WTC11 (cell line): Measurements from ENCODE around the gene AK2. TPM values are rescaled to one million over a fixed set of nuclear protein-coding genes. Genes with fewer than 3 reads are reported as not detected.

ENCODE experiments used
- ATAC-seq: fragments of 200-7000 bp; cut with Tn5 transposase; 2 replicates; pipeline ENCODE4 v1.10.0; 2021; ENCODE audit warnings: mild to moderate bottlenecking, moderate library complexity
- CTCF ChIA-PET: fragments of 300-600 bp; sonication (Branson Sonifier 250); formaldehyde crosslinking; loops from one replicate; lab custom pipeline; 2021; ENCODE audit warnings: antibody characterized with exemption; lab: Charles Lee
- POLR2A ChIA-PET: fragments of 350-600 bp; sonication (Branson Sonifier 250); formaldehyde crosslinking; loops from one replicate; lab custom pipeline; 2021; ENCODE audit warnings: antibody characterized with exemption; lab: Charles Lee
- DNase-seq: peaks from one replicate; pipeline ENCODE4 v3.0.0; 2021; ENCODE audit warnings: low spot score
- H3K27ac Mint-ChIP-seq: 2 replicates; pipeline ENCODE4 v1.8.0; 2021; ENCODE audit warnings: mixed read lengths
- H3K27me3 Mint-ChIP-seq: 2 replicates; pipeline ENCODE4 v1.8.0; 2021; ENCODE audit warnings: low read depth, mild to moderate bottlenecking, moderate library complexity, mixed read lengths
- H3K36me3 Mint-ChIP-seq: 2 replicates; pipeline ENCODE4 v1.8.0; 2021; ENCODE audit warnings: mixed read lengths
- H3K4me1 Mint-ChIP-seq: 2 replicates; pipeline ENCODE4 v1.8.0; 2022; ENCODE audit warnings: mixed read lengths
- H3K4me3 Mint-ChIP-seq: 2 replicates; pipeline ENCODE4 v1.8.0; 2021; ENCODE audit warnings: mild to moderate bottlenecking, moderate library complexity, mixed read lengths
- H3K9me3 Mint-ChIP-seq: 2 replicates; pipeline ENCODE4 v1.8.0; 2021; ENCODE audit warnings: mixed read lengths
- ATF1 ChIP-seq: sonication (generic); formaldehyde crosslinking; IDR thresholded peaks from 2 replicates; pipeline ENCODE4 v1.8.1; 2023; ENCODE audit warnings: mild to moderate bottlenecking, moderate library complexity, missing genetic modification reagents
- ATF6 ChIP-seq: sonication (generic); formaldehyde crosslinking; IDR thresholded peaks from 2 replicates; pipeline ENCODE4 v1.8.1; 2023; ENCODE audit warnings: mild to moderate bottlenecking, missing genetic modification reagents
- CBFB ChIP-seq: sonication (generic); formaldehyde crosslinking; IDR thresholded peaks from 2 replicates; pipeline ENCODE4 v1.8.1; 2022; ENCODE audit warnings: mild to moderate bottlenecking, low read depth, missing genetic modification reagents
- FOXK1 ChIP-seq: sonication (generic); formaldehyde crosslinking; IDR thresholded peaks from 2 replicates; pipeline ENCODE4 v1.8.0; 2022; ENCODE audit warnings: mild to moderate bottlenecking, moderate library complexity, missing genetic modification reagents
- FOXP1 ChIP-seq: sonication (generic); formaldehyde crosslinking; IDR thresholded peaks from 2 replicates; pipeline ENCODE4 v1.8.0; 2022; ENCODE audit warnings: missing genetic modification reagents, mild to moderate bottlenecking, moderate library complexity, borderline replicate concordance
- GABPB1 ChIP-seq: sonication (generic); formaldehyde crosslinking; IDR thresholded peaks from 2 replicates; pipeline ENCODE4 v1.8.1; 2023; ENCODE audit warnings: mild to moderate bottlenecking, missing genetic modification reagents
- GRHL2 ChIP-seq: fragments of 250-450 bp; sonication (Bioruptor Pico); IDR thresholded peaks from 2 replicates; pipeline ENCODE4 v1.8.0; 2022; ENCODE audit warnings: mild to moderate bottlenecking, moderate library complexity; ENCODE audit not compliant: insufficient replicate concordance, severe bottlenecking
- HMGA2 ChIP-seq: fragments of 250-450 bp; sonication (Bioruptor Pico); IDR thresholded peaks from 2 replicates; pipeline ENCODE4 v1.4.0; 2021; ENCODE audit warnings: mild to moderate bottlenecking, moderate library complexity
- KAT7 ChIP-seq: sonication (generic); formaldehyde crosslinking; IDR thresholded peaks from 2 replicates; pipeline ENCODE4 v1.8.1; 2023; ENCODE audit warnings: missing genetic modification reagents, mild to moderate bottlenecking, borderline replicate concordance
- NR1H2 ChIP-seq: sonication (generic); formaldehyde crosslinking; IDR thresholded peaks from 2 replicates; pipeline ENCODE4 v1.9.0; 2021; ENCODE audit warnings: mild to moderate bottlenecking, moderate library complexity, missing genetic modification reagents
- PRDM15 ChIP-seq: sonication (generic); formaldehyde crosslinking; IDR thresholded peaks from 2 replicates; pipeline ENCODE4 v1.8.0; 2022; ENCODE audit warnings: missing genetic modification reagents
- PRRX2 ChIP-seq: fragments of 250-450 bp; sonication (Bioruptor Pico); IDR thresholded peaks from 2 replicates; pipeline ENCODE4 v1.8.0; 2021; ENCODE audit warnings: mild to moderate bottlenecking
- RELA ChIP-seq: sonication (generic); formaldehyde crosslinking; IDR thresholded peaks from 2 replicates; pipeline ENCODE4 v1.8.1; 2022; ENCODE audit warnings: missing genetic modification reagents, mild to moderate bottlenecking, borderline replicate concordance
- SMAD4 ChIP-seq: sonication (generic); formaldehyde crosslinking; IDR thresholded peaks from 2 replicates; pipeline ENCODE4 v1.8.0; 2022; ENCODE audit warnings: mild to moderate bottlenecking, missing genetic modification reagents
- ZMAT4 ChIP-seq: fragments of 250-450 bp; sonication (Bioruptor Pico); IDR thresholded peaks from 2 replicates; pipeline ENCODE4 v1.9.0; 2021; ENCODE audit warnings: mild to moderate bottlenecking
- ZNF219 ChIP-seq: sonication (generic); formaldehyde crosslinking; IDR thresholded peaks from 2 replicates; pipeline ENCODE4 v1.8.0; 2023; ENCODE audit warnings: missing genetic modification reagents, mild to moderate bottlenecking, borderline replicate concordance
- total RNA-seq: library from RNA; stranded (reverse); gene quantifications from 3 replicates; pipeline ENCODE4 v1.2.3, GENCODE V29; 2021
- TF ChIP-seq, protein P1 (sequence below): sonication (generic); formaldehyde crosslinking; IDR thresholded peaks from 2 replicates; pipeline ENCODE4 v1.8.1; 2023; ENCODE audit warnings: mild to moderate bottlenecking, moderate library complexity, missing genetic modification reagents
- TF ChIP-seq, protein P2 (sequence below): sonication (generic); formaldehyde crosslinking; IDR thresholded peaks from 2 replicates; pipeline ENCODE4 v1.8.1; 2022; ENCODE audit warnings: low read depth, missing genetic modification reagents, borderline replicate concordance
- TF ChIP-seq, protein P3 (sequence below): fragments of 250-450 bp; sonication (Bioruptor Pico); IDR thresholded peaks from 2 replicates; pipeline ENCODE4 v2.1.2; 2022; ENCODE audit warnings: mild to moderate bottlenecking, moderate library complexity

The AK2 gene
- total RNA-seq, 1 experiment from 2014 or later = 124 TPM

DNA sequence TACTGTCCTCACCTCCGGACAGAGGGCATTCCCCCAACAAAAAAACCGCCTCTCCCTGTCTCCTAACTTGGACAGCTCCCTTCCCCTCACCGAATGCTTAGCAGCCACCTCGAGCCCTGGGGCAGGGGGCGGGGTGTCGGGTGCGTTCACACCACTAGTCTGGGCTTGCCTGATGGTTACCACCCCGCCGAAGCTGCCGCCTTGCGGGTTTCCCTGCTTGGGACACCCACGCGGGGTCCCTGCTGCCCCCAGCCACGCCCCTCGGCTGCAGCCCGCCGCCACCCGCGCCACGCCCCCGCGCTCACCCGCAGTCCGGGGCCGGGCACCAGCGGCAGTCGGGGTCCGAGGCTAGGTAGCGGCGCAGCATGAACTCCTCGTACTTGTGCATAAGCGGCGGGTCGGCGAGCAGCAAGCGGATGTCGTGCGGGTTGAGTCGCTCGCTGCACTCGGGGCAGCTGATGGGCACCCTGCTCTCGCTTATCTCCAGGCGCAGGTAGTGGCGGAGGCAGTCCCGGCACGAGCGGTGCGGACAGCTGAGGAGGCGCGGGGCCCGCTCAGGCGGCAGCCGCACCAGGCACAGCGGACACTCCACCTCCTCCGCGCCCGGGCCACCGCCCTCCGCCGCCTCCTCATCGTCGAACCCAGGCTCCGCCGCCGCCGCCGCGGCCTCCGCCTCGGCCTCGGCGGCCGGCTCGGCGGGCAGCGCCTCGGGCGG, 72.8 kb downstream of the AK2 start (continued):
- 0 out of 2 replicates have a peak, but pooled peaks have one; percentile 18 for TF ChIP-seq PRDM15 (CRISPR knock-in tag)
- TF ChIP-seq KAT7 (CRISPR knock-in tag) = 0 out of 2 replicates have a peak, but pooled peaks have one; percentile 34
- TF ChIP-seq NR1H2 (CRISPR knock-in tag) = no peak
- TF ChIP-seq, protein P1, sequence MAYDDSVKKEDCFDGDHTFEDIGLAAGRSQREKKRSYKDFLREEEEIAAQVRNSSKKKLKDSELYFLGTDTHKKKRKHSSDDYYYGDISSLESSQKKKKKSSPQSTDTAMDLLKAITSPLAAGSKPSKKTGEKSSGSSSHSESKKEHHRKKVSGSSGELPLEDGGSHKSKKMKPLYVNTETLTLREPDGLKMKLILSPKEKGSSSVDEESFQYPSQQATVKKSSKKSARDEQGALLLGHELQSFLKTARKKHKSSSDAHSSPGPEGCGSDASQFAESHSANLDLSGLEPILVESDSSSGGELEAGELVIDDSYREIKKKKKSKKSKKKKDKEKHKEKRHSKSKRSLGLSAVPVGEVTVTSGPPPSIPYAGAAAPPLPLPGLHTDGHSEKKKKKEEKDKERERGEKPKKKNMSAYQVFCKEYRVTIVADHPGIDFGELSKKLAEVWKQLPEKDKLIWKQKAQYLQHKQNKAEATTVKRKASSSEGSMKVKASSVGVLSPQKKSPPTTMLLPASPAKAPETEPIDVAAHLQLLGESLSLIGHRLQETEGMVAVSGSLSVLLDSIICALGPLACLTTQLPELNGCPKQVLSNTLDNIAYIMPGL = peak; percentile 66; the same call in 1 of the 2 replicates
- TF ChIP-seq GABPB1 (CRISPR knock-in tag) = peak; percentile 38; the same call in 1 of the 2 replicates
- no peak for TF ChIP-seq CBFB
- TF ChIP-seq FOXP1 (CRISPR knock-in tag) = peak; percentile 83
- no peak for TF ChIP-seq ZNF219 (CRISPR knock-in tag)
- TF ChIP-seq, all 79 proteins: peak for 13

DNA sequence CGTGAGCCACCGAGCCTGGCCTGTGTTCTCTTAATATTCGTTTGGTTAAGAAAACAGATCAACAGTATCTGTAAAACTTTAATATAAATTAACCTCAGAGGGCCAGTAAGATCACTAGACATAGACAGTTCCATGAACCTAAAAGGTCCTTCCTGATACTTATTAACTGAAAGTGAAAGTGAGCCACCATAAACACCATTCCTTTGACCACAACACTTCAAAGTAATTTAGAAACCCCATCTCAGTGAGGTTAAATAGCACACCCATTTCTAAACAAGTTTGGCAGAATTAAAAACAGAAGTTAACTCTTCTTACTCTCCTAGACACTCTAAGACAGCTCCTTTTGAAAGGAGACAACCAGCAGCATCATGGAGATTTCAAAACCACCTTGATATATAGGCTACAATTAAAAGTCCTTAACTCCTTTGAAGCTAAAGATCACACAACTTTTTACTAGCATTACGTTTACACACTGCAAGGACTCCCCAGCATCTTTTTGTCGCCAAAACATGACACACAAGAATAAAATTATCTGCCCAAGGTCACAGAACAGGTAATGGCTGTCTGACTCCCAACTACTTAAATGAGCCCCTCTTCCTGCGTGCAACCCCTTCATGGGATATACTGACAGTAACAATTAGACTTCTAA, 74.3 kb downstream of the AK2 start:
- DNase-seq = no peak
- no peak for TF ChIP-seq HMGA2 (CRISPR knock-in tag)
- no peak for TF ChIP-seq SMAD4 (CRISPR knock-in tag)
- TF ChIP-seq RELA = no peak
- TF ChIP-seq, protein P2, sequence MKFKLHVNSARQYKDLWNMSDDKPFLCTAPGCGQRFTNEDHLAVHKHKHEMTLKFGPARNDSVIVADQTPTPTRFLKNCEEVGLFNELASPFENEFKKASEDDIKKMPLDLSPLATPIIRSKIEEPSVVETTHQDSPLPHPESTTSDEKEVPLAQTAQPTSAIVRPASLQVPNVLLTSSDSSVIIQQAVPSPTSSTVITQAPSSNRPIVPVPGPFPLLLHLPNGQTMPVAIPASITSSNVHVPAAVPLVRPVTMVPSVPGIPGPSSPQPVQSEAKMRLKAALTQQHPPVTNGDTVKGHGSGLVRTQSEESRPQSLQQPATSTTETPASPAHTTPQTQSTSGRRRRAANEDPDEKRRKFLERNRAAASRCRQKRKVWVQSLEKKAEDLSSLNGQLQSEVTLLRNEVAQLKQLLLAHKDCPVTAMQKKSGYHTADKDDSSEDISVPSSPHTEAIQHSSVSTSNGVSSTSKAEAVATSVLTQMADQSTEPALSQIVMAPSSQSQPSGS (CRISPR knock-in tag) = no peak
- TF ChIP-seq PRRX2 (CRISPR knock-in tag) = no peak
- no peak for TF ChIP-seq ZMAT4 (CRISPR knock-in tag)
- no peak for TF ChIP-seq GRHL2 (CRISPR knock-in tag)
- no peak for TF ChIP-seq ATF1 (CRISPR knock-in tag)
- TF ChIP-seq, protein P3, sequence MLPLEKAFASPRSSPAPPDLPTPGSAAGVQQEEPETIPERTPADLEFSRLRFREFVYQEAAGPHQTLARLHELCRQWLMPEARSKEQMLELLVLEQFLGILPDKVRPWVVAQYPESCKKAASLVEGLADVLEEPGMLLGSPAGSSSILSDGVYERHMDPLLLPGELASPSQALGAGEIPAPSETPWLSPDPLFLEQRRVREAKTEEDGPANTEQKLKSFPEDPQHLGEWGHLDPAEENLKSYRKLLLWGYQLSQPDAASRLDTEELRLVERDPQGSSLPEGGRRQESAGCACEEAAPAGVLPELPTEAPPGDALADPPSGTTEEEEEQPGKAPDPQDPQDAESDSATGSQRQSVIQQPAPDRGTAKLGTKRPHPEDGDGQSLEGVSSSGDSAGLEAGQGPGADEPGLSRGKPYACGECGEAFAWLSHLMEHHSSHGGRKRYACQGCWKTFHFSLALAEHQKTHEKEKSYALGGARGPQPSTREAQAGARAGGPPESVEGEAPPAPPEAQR (CRISPR knock-in tag) = no peak
- no peak for TF ChIP-seq ATF6 (CRISPR knock-in tag)
- TF ChIP-seq ZNF219 (CRISPR knock-in tag) = no peak
- TF ChIP-seq FOXK1 = no peak
- peak overlapping the region; percentile 69 for H3K4me3 Mint-ChIP-seq
- peaks cover 28% of the 10 kb centered on the region for H3K4me1 Mint-ChIP-seq
- H3K9me3 Mint-ChIP-seq = no peaks in the 10 kb centered on the region
- peaks cover 25% of the 10 kb centered on the region for H3K27me3 Mint-ChIP-seq
- no peaks in the 10 kb centered on the region for H3K36me3 Mint-ChIP-seq
- no peak overlapping the region for H3K27ac Mint-ChIP-seq
- ATAC-seq = no peak
- ChIA-PET POLR2A (interaction anchor here (1.1 kb wide), 1 partner anchor 29 kb away, joined by 3 read pairs; no protein-coding TSS in a partner anchor), CTCF (interaction anchor here (0.6 to 1.6 kb wide), 2 partner anchors 39 to 70 kb away, joined by 3 to 4 read pairs; no protein-coding TSS in a partner anchor)
